Suprapubic skin (tissue), 3 donors: Measurements from ENCODE around the gene RPTOR.

Experiments used
- CTCF ChIP-seq, 2 donors: fragments of 200-600 bp in 1 of 2; fragments of 450-650 bp in 1 of 2; sonication (generic) in 1 of 2; IDR thresholded peaks; one replicate each; pipeline ENCODE4 v1.5.1; 2016 to 2019; ENCODE audit warnings: antibody characterized with exemption in 2 of 2, mild to moderate bottlenecking in 1 of 2, moderate library complexity in 1 of 2
- POLR2A ChIP-seq, 2 donors: fragments of 450-650 bp; IDR thresholded peaks; one replicate each; pipeline ENCODE4 v1.6.1; 2017; ENCODE audit warnings: antibody characterized with exemption in 2 of 2, mild to moderate bottlenecking in 2 of 2, moderate library complexity in 2 of 2

- TF ChIP-seq POLR2A (IDR thresholded peaks at IDR 0.05) = no peak
- no peak for TF ChIP-seq CTCF (IDR thresholded peaks at IDR 0.05)
Measured at GRCh38 chr17:80747469-80747868, 202.8 kb downstream of the RPTOR start.
